Measurements from ENCODE around the gene ERAP2. TPM values are rescaled to one million over a fixed set of nuclear protein-coding genes. Genes with fewer than 3 reads are reported as not detected.
"Not testable (repeated sequence)": the region's sequence is repeated elsewhere in the genome, so short reads cannot be mapped to it uniquely, and the experiment has no call there.

The ERAP2 gene
- total RNA-seq, 1 donor from 2014 or later: 0.08 TPM

DNA sequence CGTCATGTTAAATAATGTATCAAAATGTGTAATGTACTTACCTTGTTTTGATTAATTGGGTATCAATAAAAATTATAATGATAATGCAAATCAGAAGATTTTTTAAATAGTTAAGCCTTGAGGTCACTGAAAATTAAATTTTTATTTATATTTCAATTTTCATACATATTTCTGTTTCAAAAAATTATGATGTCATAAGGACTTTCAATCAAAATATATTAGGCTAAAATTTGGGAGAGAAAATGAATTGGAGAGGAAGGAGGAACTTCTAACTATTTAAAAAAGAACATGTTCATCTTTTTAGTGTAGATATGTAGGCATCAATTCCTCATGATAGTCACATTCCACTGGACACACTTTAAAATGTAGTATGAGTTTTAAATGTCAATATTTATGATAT is 39.5 kb upstream of the ERAP2 start:
- H3K27ac Mint-ChIP-seq (ENCODE audit: unreplicated experiment): no peak overlapping the region
- H3K4me1 Mint-ChIP-seq (ENCODE audit: unreplicated experiment): peaks cover 8% of the 10 kb centered on the region

DNA sequence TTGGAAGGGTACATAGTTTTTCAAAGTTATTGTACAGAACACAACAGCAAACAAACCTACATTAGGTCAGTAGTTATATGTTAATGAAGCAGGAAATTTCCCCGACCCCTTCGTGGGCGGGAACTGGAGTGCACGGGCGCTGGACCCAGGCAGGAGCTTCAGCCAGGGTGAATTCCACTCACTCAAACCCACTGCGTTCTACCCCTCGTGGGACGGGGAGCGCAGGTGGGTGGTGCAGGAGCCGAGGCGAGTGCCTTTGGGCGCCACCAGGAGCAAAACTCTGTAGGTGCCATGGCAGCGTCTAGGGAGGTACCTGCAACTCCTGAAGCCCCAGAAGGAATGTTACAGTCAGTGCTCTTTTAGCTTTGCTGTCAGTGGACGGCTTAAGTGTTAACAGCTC is 39.0 kb upstream of the ERAP2 start:
- peaks cover 8% of the 10 kb centered on the region for H3K4me1 Mint-ChIP-seq (ENCODE audit: unreplicated experiment)
- H3K27ac Mint-ChIP-seq (ENCODE audit: unreplicated experiment): no peak overlapping the region
- no peaks in the 10 kb centered on the region for H3K9me3 Mint-ChIP-seq (ENCODE audit: unreplicated experiment)
- DNase-seq (ENCODE audit: low spot score): no peak
- no peaks in the 10 kb centered on the region for H3K36me3 Mint-ChIP-seq (ENCODE audit: low read depth, unreplicated experiment)
- H3K27me3 Mint-ChIP-seq (ENCODE audit: unreplicated experiment): peaks cover 5% of the 10 kb centered on the region
- TF ChIP-seq, protein P1, sequence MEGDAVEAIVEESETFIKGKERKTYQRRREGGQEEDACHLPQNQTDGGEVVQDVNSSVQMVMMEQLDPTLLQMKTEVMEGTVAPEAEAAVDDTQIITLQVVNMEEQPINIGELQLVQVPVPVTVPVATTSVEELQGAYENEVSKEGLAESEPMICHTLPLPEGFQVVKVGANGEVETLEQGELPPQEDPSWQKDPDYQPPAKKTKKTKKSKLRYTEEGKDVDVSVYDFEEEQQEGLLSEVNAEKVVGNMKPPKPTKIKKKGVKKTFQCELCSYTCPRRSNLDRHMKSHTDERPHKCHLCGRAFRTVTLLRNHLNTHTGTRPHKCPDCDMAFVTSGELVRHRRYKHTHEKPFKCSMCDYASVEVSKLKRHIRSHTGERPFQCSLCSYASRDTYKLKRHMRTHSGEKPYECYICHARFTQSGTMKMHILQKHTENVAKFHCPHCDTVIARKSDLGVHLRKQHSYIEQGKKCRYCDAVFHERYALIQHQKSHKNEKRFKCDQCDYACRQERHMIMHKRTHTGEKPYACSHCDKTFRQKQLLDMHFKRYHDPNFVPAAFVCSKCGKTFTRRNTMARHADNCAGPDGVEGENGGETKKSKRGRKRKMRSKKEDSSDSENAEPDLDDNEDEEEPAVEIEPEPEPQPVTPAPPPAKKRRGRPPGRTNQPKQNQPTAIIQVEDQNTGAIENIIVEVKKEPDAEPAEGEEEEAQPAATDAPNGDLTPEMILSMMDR (IDR thresholded peaks at IDR 0.05; ENCODE audit: unreplicated experiment): no peak
- no peak overlapping the region for H3K4me3 Mint-ChIP-seq (ENCODE audit: unreplicated experiment)

More for the DNA sequence above, 39.5 kb upstream of the ERAP2 start:
- Mint-ChIP-seq H3K27me3 (ENCODE audit: unreplicated experiment) (peaks cover 5% of the 10 kb centered on the region), H3K9me3 (ENCODE audit: unreplicated experiment) (no peaks in the 10 kb centered on the region), H3K4me3 (ENCODE audit: unreplicated experiment) (no peak overlapping the region), H3K36me3 (ENCODE audit: low read depth, unreplicated experiment) (no peaks in the 10 kb centered on the region)
- TF ChIP-seq, protein P1 (IDR thresholded peaks at IDR 0.05; ENCODE audit: unreplicated experiment): no peak
- DNase-seq (ENCODE audit: low spot score): no peak

DNA sequence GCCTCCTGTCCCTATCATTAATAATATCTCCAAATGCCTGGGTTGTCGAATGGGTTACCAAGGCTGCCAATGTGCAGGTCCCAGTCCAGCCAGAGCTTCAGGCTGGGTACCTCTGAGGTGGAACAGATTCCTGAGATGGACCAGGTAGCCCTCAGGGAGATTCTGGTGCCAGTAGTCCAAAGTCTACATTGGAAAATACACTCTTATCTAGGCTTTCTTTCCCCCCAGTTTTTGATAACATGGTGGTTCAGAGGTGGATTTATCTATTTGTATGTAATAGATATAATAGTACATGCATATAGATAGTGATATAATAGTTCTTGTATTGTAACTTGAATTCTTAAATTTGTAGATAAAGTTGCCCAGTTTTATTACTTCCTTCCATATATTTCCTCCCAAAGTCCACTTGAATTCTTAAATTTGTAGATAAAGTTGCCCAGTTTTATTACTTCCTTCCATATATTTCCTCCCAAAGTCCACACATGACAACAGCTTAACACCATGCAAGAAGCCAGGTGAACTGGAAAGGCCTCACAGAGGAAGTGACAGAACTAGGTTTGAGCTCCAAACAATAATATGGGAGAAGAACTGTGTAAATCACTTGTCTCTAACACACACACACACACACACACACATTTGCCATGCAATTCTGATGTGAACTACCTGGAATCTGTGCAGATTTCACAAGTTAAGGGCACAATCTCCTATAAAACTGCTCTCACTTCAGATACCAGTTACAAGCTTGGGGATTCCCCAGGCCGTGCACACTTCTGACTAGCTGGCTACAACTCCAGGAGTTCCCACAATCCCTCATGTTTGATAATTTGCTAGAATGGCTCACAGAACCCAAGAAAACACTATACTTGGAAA is 37.9 kb upstream of the ERAP2 start:
- TF ChIP-seq, protein P1 (IDR thresholded peaks at IDR 0.05; ENCODE audit: unreplicated experiment): no peak
- Mint-ChIP-seq H3K4me3 (ENCODE audit: unreplicated experiment) (no peak overlapping the region), H3K4me1 (ENCODE audit: unreplicated experiment) (peaks cover 8% of the 10 kb centered on the region), H3K9me3 (ENCODE audit: unreplicated experiment) (no peaks in the 10 kb centered on the region), H3K27me3 (ENCODE audit: unreplicated experiment) (peaks cover 5% of the 10 kb centered on the region), H3K36me3 (ENCODE audit: low read depth, unreplicated experiment) (no peaks in the 10 kb centered on the region), H3K27ac (ENCODE audit: unreplicated experiment) (no peak overlapping the region)
- no peak for DNase-seq (ENCODE audit: low spot score)

DNA sequence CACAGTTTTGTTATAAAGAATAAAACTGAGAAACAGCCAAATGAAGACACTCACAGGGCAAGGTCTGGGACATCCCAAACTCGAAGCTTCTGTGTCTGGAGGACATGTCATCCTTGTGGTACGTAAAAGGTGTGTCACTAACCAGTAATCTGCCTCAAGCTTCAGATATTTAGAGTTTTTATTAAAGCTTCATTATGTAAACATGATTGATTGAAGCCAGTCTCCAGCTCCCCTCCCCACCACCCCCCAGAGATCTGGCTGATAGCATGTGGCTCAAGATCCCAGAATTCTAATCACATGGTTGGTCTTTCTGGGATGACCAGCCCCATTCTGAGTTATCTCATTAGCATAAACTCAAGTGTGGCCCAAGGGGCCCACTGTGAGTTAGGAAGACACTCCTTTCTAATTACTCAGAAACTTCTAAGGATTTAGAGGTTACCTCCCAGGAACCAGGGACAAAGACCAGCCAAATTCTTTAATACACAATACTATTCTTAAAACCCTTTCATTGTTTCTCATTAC is 37.2 kb upstream of the ERAP2 start:
- TF ChIP-seq, protein P1 (IDR thresholded peaks at IDR 0.05; ENCODE audit: unreplicated experiment): no peak
- H3K4me3 Mint-ChIP-seq (ENCODE audit: unreplicated experiment): no peak overlapping the region
- DNase-seq (ENCODE audit: low spot score): no peak
- H3K4me1 Mint-ChIP-seq (ENCODE audit: unreplicated experiment): peaks cover 8% of the 10 kb centered on the region
- H3K27ac Mint-ChIP-seq (ENCODE audit: unreplicated experiment): no peak overlapping the region
- no peaks in the 10 kb centered on the region for H3K9me3 Mint-ChIP-seq (ENCODE audit: unreplicated experiment)
- peaks cover 5% of the 10 kb centered on the region for H3K27me3 Mint-ChIP-seq (ENCODE audit: unreplicated experiment)
- no peaks in the 10 kb centered on the region for H3K36me3 Mint-ChIP-seq (ENCODE audit: low read depth, unreplicated experiment)

DNA sequence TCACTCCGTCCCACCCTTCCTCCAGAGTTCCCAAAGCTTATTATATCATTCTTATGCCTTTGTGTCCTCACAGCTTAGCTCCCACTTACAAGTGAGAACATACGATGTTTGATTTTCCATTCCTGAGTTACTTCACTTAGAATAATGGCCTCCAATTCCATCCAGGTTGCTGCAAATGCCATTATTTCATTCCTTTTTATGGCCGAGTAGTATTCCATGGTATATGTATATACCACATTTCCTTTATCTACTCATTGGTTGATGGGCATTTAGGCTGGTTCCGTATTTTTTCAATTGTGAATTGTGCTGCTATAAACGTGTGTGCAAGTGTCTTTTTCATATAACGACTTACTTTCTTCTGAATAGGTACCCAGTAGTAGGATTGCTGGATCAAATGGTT is 34.4 kb upstream of the ERAP2 start:
- not testable (repeated sequence) for H3K9me3 Mint-ChIP-seq (ENCODE audit: unreplicated experiment); H3K4me3 Mint-ChIP-seq (ENCODE audit: unreplicated experiment); H3K27ac Mint-ChIP-seq (ENCODE audit: unreplicated experiment); DNase-seq (ENCODE audit: low spot score); H3K4me1 Mint-ChIP-seq (ENCODE audit: unreplicated experiment); H3K36me3 Mint-ChIP-seq (ENCODE audit: low read depth, unreplicated experiment); H3K27me3 Mint-ChIP-seq (ENCODE audit: unreplicated experiment)

All from endothelial cell (in vitro differentiated cells).